ENCODE data around the gene RAB3GAP1.
A peak's percentile ranks its signal among the peaks of the same experiment; 100 is the strongest.

RAB3GAP1 gene

DNA sequence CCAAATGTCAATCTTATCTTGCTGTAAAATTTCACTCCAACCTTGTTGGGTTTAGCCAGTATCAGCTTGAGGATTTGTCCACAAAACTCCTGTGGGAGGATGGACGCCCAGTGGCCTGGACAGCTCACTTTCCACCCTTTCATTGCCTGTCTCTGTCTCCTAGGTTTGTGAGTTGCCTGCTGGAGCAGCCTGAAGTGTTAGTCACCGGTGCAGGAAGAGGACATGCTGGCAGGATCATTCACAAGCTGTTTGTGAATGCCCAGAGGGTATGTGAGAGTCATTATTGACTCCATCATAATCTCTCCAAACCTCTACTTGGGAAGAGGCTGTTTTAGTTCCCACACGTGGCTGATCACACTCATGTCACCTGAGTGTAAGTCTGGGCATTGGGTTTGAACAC lies 112.3 kb downstream of the RAB3GAP1 start:
- peak; percentile 51 for DNase-seq (ENCODE audit: low spot score)

DNA sequence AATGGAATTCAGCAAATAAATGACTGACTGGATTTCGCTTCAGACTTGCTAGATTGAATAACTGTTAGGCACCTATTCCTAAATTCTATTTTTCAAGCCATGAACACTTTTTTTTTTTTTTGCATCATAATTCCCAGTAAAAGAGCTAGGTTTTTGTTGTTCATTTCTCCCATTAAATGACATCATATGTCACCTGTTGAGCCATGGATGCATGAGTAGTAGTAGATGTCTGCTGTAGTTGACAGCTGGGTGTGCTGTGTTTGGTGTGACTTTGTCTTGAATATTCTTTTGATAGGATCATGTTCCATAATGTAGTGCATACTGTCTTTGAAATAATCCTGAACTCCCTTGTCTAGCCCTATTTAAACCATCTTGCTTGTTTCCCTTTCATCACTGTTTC lies 115.2 kb downstream of the RAB3GAP1 start:
- DNase-seq (ENCODE audit: low spot score): no peak

DNA sequence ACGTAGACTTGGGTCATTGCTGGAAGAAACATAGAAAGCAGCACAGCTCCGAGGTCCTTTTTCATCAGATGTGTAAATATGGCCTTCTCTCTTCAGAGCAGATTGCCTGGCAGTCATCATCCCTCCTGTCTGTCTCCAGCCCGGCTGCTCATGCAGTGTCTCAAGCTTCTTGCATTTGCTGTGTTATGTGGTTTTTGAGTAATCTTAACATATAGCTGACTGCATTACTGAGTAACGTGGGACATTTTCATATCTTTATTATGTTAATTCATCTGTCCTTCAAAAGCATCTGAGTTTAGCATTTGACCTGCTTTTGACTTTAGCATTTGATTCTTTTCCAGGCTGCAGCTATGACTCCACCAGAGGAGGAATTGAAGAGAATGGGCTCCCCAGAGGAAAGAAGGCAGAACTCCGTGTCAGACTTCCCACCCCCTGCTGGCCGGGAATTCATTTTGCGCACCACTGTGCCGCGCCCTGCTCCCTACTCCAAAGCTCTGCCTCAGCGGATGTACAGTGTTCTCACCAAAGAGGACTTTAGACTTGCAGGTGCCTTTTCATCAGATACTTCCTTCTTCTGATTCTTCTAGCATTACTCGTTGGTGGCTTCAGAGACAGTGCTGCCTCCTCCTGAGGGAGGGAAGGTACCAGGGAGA lies 116.2 kb downstream of the RAB3GAP1 start:
- no peak for DNase-seq (ENCODE audit: low spot score)

DNA sequence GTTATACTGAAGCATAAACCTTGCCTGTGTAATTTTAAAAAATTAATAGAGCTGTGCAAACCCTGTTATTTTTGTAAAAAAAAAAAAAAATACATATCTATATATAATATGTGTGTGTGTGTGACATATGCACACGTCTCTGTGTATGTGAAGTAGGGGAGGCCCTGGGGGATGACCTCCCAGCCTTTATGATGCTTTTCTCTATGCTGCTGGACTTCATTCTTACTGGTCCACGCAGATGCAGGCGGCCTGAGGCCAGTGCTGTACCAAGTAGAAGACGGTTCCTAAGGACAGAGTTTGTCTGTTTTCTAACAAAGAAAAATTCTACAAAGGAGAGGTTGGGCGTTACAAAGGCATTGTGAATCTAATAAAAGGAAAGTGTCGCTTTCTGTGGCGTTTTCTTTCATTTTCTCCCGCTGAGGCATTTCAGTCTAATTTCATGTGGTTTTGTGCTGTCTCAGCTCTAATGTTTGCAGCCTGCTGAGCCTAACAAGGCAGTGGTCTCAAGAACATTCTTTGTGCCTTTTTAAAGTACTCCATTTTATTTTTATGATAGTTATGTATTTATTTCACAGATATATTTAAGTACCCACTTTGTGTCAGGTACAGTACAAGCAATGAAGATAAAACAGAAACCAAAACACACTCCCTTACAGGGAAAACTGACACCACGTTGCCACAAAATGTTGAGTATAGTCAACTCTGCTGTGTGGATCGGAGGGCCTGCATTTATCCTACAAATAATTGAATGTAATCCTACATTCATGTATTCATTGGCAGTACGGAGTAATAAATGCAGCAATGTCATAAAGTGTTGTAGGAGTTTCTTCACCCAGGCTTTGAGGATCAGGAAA lies 118.0 kb downstream of the RAB3GAP1 start:
- no peak for DNase-seq (ENCODE audit: low spot score)

GRCh38 chr2:135174049-135174809 lies 122.1 kb downstream of the RAB3GAP1 start:
- no peak for DNase-seq (ENCODE audit: low spot score)

DNA sequence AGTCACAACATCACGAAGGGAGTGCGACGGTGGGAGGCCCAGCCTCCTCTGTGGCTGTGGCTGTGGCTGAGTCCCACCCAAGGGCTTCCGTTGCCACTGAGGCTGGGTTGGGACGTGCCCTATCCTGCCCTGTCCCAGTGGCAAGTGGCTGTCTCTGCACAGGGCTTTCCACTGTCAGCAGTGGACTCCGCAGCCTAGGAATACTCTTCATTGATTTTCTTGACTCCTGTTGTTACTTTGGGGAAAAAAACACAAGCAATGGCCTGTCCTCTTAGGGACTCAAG lies 122.7 kb downstream of the RAB3GAP1 start:
- DNase-seq (ENCODE audit: low spot score): no peak

- DNase-seq (ENCODE audit: low spot score): no peak
Measured at GRCh38 chr2:135175177-135175576, 123.1 kb downstream of the RAB3GAP1 start.

DNA sequence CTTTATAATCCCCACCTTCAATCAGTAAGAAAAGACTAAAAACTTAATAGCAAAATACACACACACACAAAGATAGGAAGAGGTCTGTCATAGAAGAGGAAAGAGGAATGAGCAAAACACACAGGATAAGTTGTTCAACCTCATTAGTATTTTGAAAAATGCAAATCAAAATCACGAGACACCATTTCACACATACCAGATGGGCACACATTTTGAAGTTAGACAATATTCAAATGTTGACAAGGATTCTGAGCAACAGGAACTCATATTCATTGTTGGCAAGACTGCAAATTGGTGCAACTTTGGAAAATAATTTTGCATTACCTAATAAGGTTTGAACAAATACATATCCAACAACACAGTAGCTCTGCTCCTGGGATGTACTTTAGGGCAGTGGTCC lies 127.6 kb downstream of the RAB3GAP1 start:
- DNase-seq (ENCODE audit: low spot score): no peak

DNA sequence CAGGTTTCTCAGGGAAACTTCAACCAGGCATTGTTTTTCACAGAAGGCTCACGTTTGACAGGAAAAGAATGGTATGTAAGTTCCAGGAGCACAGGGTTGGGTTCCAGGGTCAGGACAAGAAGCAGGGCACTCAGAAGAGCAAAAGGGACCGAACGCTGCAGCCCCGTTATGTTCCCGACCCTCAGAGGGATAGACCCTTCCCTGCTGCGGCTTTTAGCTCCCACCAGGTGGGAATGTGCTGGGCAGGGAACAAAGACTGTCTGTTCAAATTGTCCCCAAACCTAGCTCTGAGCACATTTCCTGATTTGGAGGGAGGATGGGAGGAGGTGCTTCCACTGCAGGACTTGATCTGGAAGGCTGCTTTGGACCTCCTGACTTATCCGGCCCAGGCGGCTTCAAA lies 130.1 kb downstream of the RAB3GAP1 start:
- DNase-seq (ENCODE audit: low spot score): no peak

DNA sequence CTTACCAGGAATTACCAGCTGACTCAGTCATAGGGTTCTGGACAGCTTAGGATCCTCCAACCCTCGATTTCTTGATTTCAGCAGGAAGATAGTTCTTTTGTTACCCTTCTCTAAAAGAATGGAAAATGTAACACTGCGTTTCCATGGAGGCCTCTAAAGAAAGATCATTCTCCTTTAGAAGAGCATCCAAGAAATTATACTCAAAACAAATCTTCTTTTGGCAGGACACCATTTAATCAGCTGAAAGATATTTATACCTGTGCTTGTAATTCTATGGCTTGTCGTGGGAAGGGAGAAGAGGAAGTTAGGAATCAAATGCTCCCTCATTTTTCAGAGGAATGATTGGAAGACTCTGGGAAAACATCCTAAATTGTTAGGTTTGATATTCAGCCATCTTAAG lies 130.5 kb downstream of the RAB3GAP1 start:
- DNase-seq (ENCODE audit: low spot score): no peak

- DNase-seq (ENCODE audit: low spot score): no peak
Measured at GRCh38 chr2:135183822-135184221, 131.7 kb downstream of the RAB3GAP1 start.

DNA sequence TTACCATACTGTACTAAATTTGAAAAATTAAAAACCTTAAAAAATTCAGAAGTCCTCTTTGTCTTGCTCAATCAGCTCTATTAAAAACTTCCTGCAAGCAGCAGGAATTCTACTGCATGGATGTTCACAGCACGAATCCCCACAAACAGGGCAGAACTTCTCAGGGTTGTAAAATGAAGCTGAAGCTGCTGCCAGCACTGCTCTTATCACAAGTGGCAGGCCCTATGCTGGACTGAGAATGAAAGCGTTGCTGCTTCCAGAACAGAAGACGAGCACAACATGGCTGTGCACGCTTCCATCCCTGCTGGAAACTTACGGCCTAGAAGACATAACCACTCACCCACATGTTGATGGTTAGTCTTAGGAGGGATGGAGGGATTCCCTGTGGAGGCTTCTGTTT lies 134.0 kb downstream of the RAB3GAP1 start:
- DNase-seq (ENCODE audit: low spot score): no peak

GRCh38 chr2:135187270-135187669 lies 135.2 kb downstream of the RAB3GAP1 start:
- DNase-seq (ENCODE audit: low spot score): no peak

DNA sequence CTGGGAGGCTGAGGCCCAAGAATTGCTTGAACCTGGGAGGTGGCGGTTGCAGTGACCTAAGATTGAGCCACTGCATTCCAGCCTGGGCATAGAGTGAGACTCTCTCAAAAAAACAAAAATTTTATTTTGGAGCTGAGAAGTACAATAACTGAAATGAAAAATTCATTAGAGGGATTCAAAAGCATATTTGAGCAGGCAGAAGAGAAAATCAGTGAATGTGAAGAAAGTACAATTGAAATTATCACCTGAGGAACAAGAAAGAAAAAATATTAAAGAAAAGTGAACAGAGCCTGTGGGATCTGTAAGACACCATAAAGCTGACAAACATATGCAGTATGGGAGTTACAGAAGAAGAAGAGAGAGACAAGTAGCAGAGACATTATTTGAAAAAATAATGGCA lies 137.1 kb downstream of the RAB3GAP1 start:
- no peak for DNase-seq (ENCODE audit: low spot score)

GRCh38 chr2:135190799-135191198 lies 138.7 kb downstream of the RAB3GAP1 start:
- DNase-seq (ENCODE audit: low spot score): no peak

DNA sequence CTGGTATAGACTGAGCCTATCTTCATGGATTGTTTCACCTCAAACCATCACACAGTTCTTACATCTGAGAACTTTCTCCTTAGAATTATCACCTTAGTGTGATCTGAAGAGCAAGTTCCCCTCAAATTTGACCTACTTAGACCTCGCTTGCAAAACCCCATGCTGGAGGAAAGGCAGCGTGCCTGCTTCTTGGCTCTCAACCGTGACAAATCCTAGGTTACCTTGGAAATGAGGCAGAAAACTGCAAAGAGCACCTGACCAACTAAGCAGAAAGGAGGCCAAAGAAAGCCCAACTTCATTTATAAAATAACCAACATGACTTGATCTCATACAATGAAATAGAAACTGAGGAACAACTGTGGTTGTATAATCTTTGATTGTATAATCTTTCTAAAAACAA lies 146.4 kb downstream of the RAB3GAP1 start:
- DNase-seq (ENCODE audit: low spot score): no peak

DNA sequence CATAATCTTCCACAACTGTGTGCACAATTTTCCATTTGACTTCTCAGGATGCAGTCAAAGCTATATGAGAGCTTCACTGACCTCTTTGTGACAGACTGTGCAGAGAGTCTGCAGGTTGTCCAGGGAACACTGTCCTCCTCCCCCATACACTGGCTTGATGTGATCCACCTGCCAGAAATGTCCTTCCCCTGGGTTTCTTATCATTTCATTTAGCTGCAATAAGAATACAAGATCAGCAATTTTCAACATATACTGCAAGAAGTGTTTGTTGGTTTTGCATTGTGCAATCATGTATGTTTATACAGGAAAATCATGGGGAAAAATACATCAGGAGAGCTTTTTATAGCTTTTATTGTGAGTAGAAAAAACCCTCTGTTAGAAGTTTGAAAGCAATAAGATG lies 150.7 kb downstream of the RAB3GAP1 start:
- no peak for DNase-seq (ENCODE audit: low spot score)

DNA sequence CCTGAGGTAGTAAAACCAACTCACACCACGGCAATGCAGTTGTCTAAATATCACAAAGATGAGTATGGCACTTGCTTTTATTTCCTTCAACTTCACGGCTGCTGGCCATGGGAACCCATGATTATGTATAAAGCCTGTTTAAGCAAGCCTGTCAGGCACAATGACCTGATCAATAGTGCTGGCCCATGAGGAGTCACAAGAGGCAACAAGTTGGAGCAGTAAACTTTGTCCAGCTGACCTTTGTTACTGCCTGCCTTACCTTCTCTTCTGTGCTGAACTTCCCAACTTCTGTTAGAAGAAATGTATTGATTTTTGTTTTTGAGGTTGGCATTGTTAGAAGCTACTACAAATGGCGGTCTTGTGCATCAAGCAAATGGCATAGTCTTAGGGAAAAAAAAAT lies 151.9 kb downstream of the RAB3GAP1 start:
- no peak for DNase-seq (ENCODE audit: low spot score)

DNA sequence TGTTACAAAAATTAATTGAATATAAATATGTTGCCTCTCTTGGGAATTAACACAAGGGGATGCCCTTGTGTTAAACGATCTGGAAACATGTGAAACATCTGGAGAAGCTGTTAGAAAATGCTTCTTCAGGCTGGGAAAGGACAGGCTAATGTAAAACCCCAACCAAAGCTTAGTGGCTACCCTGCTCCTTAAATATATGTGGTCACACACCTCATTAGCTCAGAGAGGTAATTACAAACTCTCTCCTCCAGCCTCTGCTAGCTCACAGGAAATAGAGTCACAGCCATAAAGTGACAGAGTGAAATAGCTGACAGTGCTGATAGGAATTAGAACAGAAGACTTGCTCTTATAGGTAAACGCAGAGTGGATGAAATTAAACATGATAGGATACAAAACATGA lies 155.9 kb downstream of the RAB3GAP1 start:
- no peak for DNase-seq (ENCODE audit: low spot score)

DNA sequence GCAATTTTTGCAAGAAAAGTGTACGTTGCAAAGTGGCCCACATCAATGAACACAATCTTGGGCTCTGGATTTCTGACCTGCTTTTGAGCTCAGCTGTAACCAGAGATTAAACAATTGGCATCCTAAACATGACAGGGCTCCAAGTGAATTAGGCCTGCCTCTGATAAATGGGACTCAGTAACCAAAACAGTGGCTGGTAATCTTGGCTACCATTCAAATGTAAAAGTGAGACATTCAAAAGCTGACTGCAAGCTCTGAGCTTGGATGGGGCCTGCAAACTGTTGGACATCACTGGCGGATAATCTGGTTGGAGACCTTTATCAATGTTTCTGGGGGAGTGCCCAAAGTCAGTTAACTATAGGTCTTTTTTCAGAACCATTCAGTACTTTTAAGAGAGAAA lies 160.7 kb downstream of the RAB3GAP1 start:
- no peak for DNase-seq (ENCODE audit: low spot score)

GRCh38 chr2:135218426-135218825 lies 166.3 kb downstream of the RAB3GAP1 start:
- no peak for DNase-seq (ENCODE audit: low spot score)

- no peak for DNase-seq (ENCODE audit: low spot score)
Measured at GRCh38 chr2:135219226-135219625, 167.1 kb downstream of the RAB3GAP1 start.

Measured in RKO (cell line).